ENCODE data around the gene EMILIN1.

Gene EMILIN1

DNA sequence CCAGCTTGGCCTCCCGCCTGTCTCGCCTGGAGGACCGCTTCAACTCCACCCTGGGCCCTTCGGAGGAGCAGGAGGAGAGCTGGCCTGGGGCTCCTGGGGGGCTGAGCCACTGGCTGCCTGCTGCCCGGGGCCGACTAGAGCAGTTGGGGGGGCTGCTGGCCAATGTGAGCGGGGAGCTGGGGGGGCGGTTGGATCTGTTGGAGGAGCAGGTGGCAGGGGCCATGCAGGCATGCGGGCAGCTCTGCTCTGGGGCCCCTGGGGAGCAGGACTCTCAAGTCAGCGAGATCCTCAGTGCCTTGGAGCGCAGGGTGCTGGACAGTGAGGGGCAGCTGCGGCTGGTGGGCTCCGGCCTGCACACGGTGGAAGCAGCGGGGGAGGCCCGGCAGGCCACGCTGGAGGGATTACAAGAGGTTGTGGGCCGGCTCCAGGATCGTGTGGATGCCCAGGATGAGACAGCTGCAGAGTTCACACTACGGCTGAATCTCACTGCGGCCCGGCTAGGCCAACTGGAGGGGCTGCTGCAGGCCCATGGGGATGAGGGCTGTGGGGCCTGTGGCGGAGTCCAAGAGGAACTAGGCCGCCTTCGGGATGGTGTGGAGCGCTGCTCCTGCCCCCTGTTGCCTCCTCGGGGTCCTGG lies 4.5 kb downstream of the EMILIN1 start:
- no peak overlapping the region for H3K27ac ChIP-seq
- H3K9ac ChIP-seq = no peak overlapping the region
- H3K4me1 ChIP-seq (ENCODE audit: low read depth, poor library complexity, severe bottlenecking) = peaks cover 16% of the 10 kb centered on the region

GRCh38 chr2:27083410-27084296 lies 5.2 kb downstream of the EMILIN1 start:
- H3K4me2 ChIP-seq = no peak overlapping the region
- H4K20me1 ChIP-seq (ENCODE audit: insufficient read depth) = no peaks in the 10 kb centered on the region
- H3K9ac ChIP-seq = no peak overlapping the region
- no peak overlapping the region for H3K4me3 ChIP-seq (IDR thresholded peaks at IDR 0.05; ENCODE audit: insufficient read depth, low read depth, low read length)
- peaks cover 18% of the 10 kb centered on the region for H3K4me1 ChIP-seq (ENCODE audit: low read depth, poor library complexity, severe bottlenecking)
- H2AFZ ChIP-seq (ENCODE audit: low read depth) = no peak overlapping the region
- TF ChIP-seq, protein P1, sequence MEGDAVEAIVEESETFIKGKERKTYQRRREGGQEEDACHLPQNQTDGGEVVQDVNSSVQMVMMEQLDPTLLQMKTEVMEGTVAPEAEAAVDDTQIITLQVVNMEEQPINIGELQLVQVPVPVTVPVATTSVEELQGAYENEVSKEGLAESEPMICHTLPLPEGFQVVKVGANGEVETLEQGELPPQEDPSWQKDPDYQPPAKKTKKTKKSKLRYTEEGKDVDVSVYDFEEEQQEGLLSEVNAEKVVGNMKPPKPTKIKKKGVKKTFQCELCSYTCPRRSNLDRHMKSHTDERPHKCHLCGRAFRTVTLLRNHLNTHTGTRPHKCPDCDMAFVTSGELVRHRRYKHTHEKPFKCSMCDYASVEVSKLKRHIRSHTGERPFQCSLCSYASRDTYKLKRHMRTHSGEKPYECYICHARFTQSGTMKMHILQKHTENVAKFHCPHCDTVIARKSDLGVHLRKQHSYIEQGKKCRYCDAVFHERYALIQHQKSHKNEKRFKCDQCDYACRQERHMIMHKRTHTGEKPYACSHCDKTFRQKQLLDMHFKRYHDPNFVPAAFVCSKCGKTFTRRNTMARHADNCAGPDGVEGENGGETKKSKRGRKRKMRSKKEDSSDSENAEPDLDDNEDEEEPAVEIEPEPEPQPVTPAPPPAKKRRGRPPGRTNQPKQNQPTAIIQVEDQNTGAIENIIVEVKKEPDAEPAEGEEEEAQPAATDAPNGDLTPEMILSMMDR (conservative IDR thresholded peaks at IDR 0.05; ENCODE audit: low read depth, low read length) = no peak
- no peaks in the 10 kb centered on the region for H3K27me3 ChIP-seq (ENCODE audit: insufficient read depth, low read depth)
- H3K27ac ChIP-seq = no peak overlapping the region
- no peaks in the 10 kb centered on the region for H3K79me2 ChIP-seq (ENCODE audit: insufficient read depth, low read depth)
- no peaks in the 10 kb centered on the region for H3K36me3 ChIP-seq (ENCODE audit: insufficient read depth)

More for the DNA sequence above, 4.5 kb downstream of the EMILIN1 start:
- no peaks in the 10 kb centered on the region for H3K36me3 ChIP-seq (ENCODE audit: insufficient read depth)
- H2AFZ ChIP-seq (ENCODE audit: low read depth) = no peak overlapping the region
- no peaks in the 10 kb centered on the region for H3K79me2 ChIP-seq (ENCODE audit: insufficient read depth, low read depth)
- H4K20me1 ChIP-seq (ENCODE audit: insufficient read depth) = no peaks in the 10 kb centered on the region
- H3K4me3 ChIP-seq (IDR thresholded peaks at IDR 0.05; ENCODE audit: insufficient read depth, low read depth, low read length) = no peak overlapping the region
- no peak overlapping the region for H3K4me2 ChIP-seq
- TF ChIP-seq, protein P1 (conservative IDR thresholded peaks at IDR 0.05; ENCODE audit: low read depth, low read length) = no peak
- H3K27me3 ChIP-seq (ENCODE audit: insufficient read depth, low read depth) = peaks cover under 1% of the 10 kb centered on the region; the same call in 1 of the 2 replicates

DNA sequence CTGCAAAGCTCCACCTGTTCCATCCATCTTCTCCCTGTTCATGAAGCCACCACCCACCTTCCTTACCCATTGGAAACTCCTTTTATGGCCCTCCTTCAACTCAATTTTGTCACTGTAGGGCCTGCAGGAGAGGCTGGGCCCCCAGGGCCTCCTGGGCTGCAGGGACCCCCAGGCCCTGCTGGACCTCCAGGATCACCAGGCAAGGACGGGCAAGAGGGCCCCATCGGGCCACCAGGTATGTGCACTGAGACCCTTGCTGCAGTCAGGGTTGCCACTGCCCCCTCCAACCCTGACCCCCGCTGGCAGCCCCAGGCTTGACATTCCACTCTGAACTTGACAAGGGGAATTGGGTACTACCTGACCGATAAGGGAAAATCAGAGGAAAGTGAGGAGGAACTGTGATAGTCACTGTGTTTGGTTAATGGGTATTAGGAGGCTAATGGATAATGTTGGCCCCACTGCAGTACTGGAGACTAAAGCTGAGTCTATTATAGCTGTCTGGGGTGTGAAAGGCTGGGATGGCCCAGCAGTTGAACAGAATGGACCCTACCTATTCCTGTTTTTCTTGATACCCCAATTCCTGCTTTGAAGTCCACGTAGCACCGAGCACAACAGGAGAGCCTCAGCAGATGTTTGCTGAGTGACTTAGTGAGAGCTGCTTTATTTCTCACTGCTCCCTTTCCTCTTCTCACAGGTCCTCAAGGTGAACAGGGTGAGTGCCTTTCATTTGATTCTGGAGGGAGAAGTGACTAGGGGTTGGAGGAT lies 6.1 kb downstream of the EMILIN1 start:
- TF ChIP-seq, protein P1 (conservative IDR thresholded peaks at IDR 0.05; ENCODE audit: low read depth, low read length) = no peak
- Histone ChIP-seq H3K4me2 (peak overlapping the region; percentile 68; the same call in 1 of the 2 replicates), H3K27me3 (ENCODE audit: insufficient read depth, low read depth) (no peaks in the 10 kb centered on the region), H2AFZ (ENCODE audit: low read depth) (no peak overlapping the region), H3K27ac (no peak overlapping the region), H4K20me1 (ENCODE audit: insufficient read depth) (no peaks in the 10 kb centered on the region), H3K4me3 (IDR thresholded peaks at IDR 0.05; ENCODE audit: insufficient read depth, low read depth, low read length) (no peak overlapping the region), H3K79me2 (ENCODE audit: insufficient read depth, low read depth) (no peaks in the 10 kb centered on the region), H3K4me1 (ENCODE audit: low read depth, poor library complexity, severe bottlenecking) (peaks cover 18% of the 10 kb centered on the region), H3K9ac (no peak overlapping the region), H3K36me3 (ENCODE audit: insufficient read depth) (no peaks in the 10 kb centered on the region)

DNA sequence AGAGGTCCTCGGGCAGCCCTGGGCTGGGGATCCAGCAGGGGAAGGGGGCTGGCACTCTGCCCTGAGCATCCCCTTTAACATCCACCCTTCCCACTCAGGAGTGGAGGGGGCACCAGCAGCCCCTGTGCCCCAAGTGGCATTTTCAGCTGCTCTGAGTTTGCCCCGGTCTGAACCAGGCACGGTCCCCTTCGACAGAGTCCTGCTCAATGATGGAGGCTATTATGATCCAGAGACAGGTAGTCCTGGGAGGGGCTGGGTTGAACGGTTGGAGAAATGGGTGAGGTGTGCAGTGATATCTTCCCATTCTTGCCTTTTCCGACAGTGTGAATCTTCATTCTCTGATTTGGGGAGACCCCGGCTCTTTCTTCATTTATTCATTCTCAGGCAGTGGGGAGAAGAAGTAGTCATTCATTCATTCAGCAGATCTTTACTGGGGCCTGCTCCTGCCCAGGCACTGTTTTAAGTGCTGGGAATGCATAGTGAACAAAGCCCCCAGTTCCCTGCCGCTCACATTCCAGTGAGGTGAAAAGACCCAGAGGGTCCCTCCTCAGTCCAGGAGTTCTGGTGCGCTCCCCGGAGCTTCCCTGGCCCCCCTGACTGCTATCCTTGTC lies 6.8 kb downstream of the EMILIN1 start:
- H2AFZ ChIP-seq (ENCODE audit: low read depth) = peak overlapping the region; percentile 90
- TF ChIP-seq, protein P1 (conservative IDR thresholded peaks at IDR 0.05; ENCODE audit: low read depth, low read length) = no peak
- peak overlapping the region; percentile 82 for H3K4me3 ChIP-seq (IDR thresholded peaks at IDR 0.05; ENCODE audit: insufficient read depth, low read depth, low read length)
- peak overlapping the region; percentile 68 for H3K4me2 ChIP-seq
- no peaks in the 10 kb centered on the region for H3K27me3 ChIP-seq (ENCODE audit: insufficient read depth, low read depth)
- H3K79me2 ChIP-seq (ENCODE audit: insufficient read depth, low read depth) = no peaks in the 10 kb centered on the region
- peak overlapping the region; percentile 76; the same call in 1 of the 2 replicates for H3K9ac ChIP-seq
- H3K4me1 ChIP-seq (ENCODE audit: low read depth, poor library complexity, severe bottlenecking) = peaks cover 18% of the 10 kb centered on the region
- H3K36me3 ChIP-seq (ENCODE audit: insufficient read depth) = no peaks in the 10 kb centered on the region
- H3K27ac ChIP-seq = no peak overlapping the region
- H4K20me1 ChIP-seq (ENCODE audit: insufficient read depth) = no peaks in the 10 kb centered on the region

Data from KMS-11 (cell line).